SK-N-SH (cell line): ENCODE data around the gene WASL. TPM values are rescaled to one million over a fixed set of nuclear protein-coding genes. Genes with fewer than 3 reads are reported as not detected.

Experiments
- CTCF ChIA-PET: fragments of 300-600, 350-600 bp; formaldehyde crosslinking; extraction: SDS; loops from one replicate; lab custom pipeline; 2021; lab: Yijun Ruan, JAX
- POLR2A ChIA-PET: fragments of 350-600 bp; sonication (Branson Sonifier 250); formaldehyde crosslinking; extraction: SDS; loops from one replicate; lab custom pipeline; 2020; ENCODE audit warnings: antibody characterized with exemption, inconsistent platforms; lab: Yijun Ruan, JAX
- DNase-seq: peaks from one replicate; pipeline ENCODE4 v3.0.0; 2012
- H2AFZ ChIP-seq: fragments of 200-600 bp; sonication (generic); 2 replicates; pipeline ENCODE4 v1.8.1; 2016; ENCODE audit warnings: antibody characterized with exemption, mild to moderate bottlenecking, low read depth
- H3F3A ChIP-seq: fragments of 200-600 bp; sonication (generic); replicated peaks from 2 replicates; pipeline ENCODE3; 2016; ENCODE audit warnings: antibody characterized with exemption, mild to moderate bottlenecking; ENCODE audit not compliant: insufficient read depth
- H3K27ac ChIP-seq, 2 experiments: fragments of 200-500 bp in 1 of 2; fragments of 200-600 bp in 1 of 2; sonication (Bioruptor generic) in 1 of 2; sonication (generic), shearing (Covaris generic) in 1 of 2; 2 replicates each; pipeline versions ENCODE4 v1.5.1 to v1.6.1; 2014 to 2016; ENCODE audit warnings: low read depth in 2 of 2, inconsistent platforms in 1 of 2, low read length in 1 of 2, mild to moderate bottlenecking in 1 of 2, mixed read lengths in 1 of 2
- H3K27me3 ChIP-seq: fragments of 200-600 bp; sonication (generic), shearing (Covaris generic); 2 replicates; pipeline ENCODE4 v1.6.1; 2016; ENCODE audit warnings: mixed run types; ENCODE audit not compliant: insufficient read depth
- H3K36me3 ChIP-seq, 2 experiments: fragments of 200-500 bp in 1 of 2; fragments of 200-600 bp in 1 of 2; sonication (Bioruptor generic) in 1 of 2; sonication (generic) in 1 of 2; replicated peaks in 1 of 2; 2 replicates each; pipeline versions ENCODE3 to v1.5.1; 2014 to 2016; ENCODE audit warnings: low read length in 1 of 2, mild to moderate bottlenecking in 1 of 2; ENCODE audit not compliant: insufficient read depth in 2 of 2, control insufficient read depth in 1 of 2
- H3K4me1 ChIP-seq, 2 experiments: fragments of 200-500 bp in 1 of 2; fragments of 200-600 bp in 1 of 2; sonication (Bioruptor generic) in 1 of 2; sonication (generic), shearing (Covaris generic) in 1 of 2; 2 replicates each; pipeline versions ENCODE4 v1.5.1 to v1.6.1; 2014 to 2016; ENCODE audit warnings: low read depth in 1 of 2, low read length in 1 of 2, mixed run types in 1 of 2; ENCODE audit not compliant: insufficient read depth in 2 of 2, control insufficient read depth in 1 of 2
- H3K4me2 ChIP-seq: fragments of 200-600 bp; sonication (generic), shearing (Covaris generic); 2 replicates; pipeline ENCODE4 v1.6.1; 2017; ENCODE audit warnings: mixed run types
- H3K4me3 ChIP-seq, 2 experiments: fragments of 200-500 bp in 1 of 2; fragments of 200-600 bp in 1 of 2; sonication (Bioruptor generic) in 1 of 2; sonication (generic), shearing (Covaris generic) in 1 of 2; 2 replicates each; pipeline versions ENCODE4 v1.5.1 to v1.8.1; 2014 to 2016; ENCODE audit warnings: low read depth in 2 of 2, inconsistent platforms in 1 of 2, low read length in 1 of 2, mild to moderate bottlenecking in 1 of 2, mixed read lengths in 1 of 2, moderate library complexity in 1 of 2
- H3K79me2 ChIP-seq: fragments of 200-600 bp; sonication (generic); 2 replicates; pipeline ENCODE4 v1.8.1; 2017; ENCODE audit warnings: mild to moderate bottlenecking; ENCODE audit not compliant: insufficient read depth
- H3K9ac ChIP-seq: fragments of 200-600 bp; sonication (generic); 2 replicates; pipeline ENCODE4 v1.6.1; 2017; ENCODE audit warnings: mixed run types
- H3K9me2 ChIP-seq: fragments of 200-600 bp; sonication (generic); 2 replicates; pipeline ENCODE4 v1.6.1; 2017; ENCODE audit warnings: mixed run types
- H3K9me3 ChIP-seq: fragments of 200-600 bp; sonication (generic); 2 replicates; pipeline ENCODE4 v1.6.1; 2017; ENCODE audit warnings: mixed run types, mild to moderate bottlenecking, moderate library complexity
- H4K20me1 ChIP-seq: fragments of 200-600 bp; sonication (generic); 2 replicates; pipeline ENCODE4 v1.6.1; 2017; ENCODE audit warnings: mild to moderate bottlenecking, mixed run types; ENCODE audit not compliant: insufficient read depth
- CTCF ChIP-seq: fragments of 200-600 bp; sonication (generic); IDR thresholded peaks from 2 replicates; pipeline ENCODE4 v1.6.1; 2017; ENCODE audit warnings: antibody characterized with exemption, mild to moderate bottlenecking, moderate library complexity
- EP300 ChIP-seq, 2 experiments: IDR thresholded peaks; 2 replicates each; pipeline versions ENCODE4 v1.4.0 to v1.6.1; 2012; ENCODE audit warnings: borderline replicate concordance in 1 of 2, low read depth in 1 of 2, low read length in 1 of 2
- EZH2phosphoT487 ChIP-seq: fragments of 200-600 bp; sonication (generic); IDR thresholded peaks from 2 replicates; pipeline ENCODE4 v1.6.1; 2017; ENCODE audit warnings: low read depth, mixed run types, mild to moderate bottlenecking, antibody characterized with exemption, moderate library complexity, borderline replicate concordance
- FOSL2 ChIP-seq: IDR thresholded peaks from 2 replicates; pipeline ENCODE4 v1.4.0; 2012; ENCODE audit warnings: low read depth, mild to moderate bottlenecking, moderate library complexity, borderline replicate concordance
- FOXJ3 ChIP-seq: sonication (generic); formaldehyde crosslinking; IDR thresholded peaks from 2 replicates; pipeline ENCODE4 v1.5.1; 2020; ENCODE audit warnings: mild to moderate bottlenecking, missing genetic modification reagents
- GABPA ChIP-seq: IDR thresholded peaks from 2 replicates; pipeline ENCODE4 v1.4.0; 2012; ENCODE audit warnings: low read depth, mild to moderate bottlenecking
- GATA2 ChIP-seq: sonication (generic); formaldehyde crosslinking; IDR thresholded peaks from 2 replicates; pipeline ENCODE4 v1.5.0; 2020; ENCODE audit warnings: mild to moderate bottlenecking, missing genetic modification reagents
- IRF3 ChIP-seq: fragments of 150-350 bp; IDR thresholded peaks from 2 replicates; pipeline ENCODE4 v1.6.1; 2016; ENCODE audit warnings: mild to moderate bottlenecking, low read depth, low read length
- MEF2A ChIP-seq: IDR thresholded peaks from 2 replicates; pipeline ENCODE4 v1.4.0; 2012; ENCODE audit warnings: low read depth, borderline replicate concordance
- MXI1 ChIP-seq: IDR thresholded peaks from 2 replicates; pipeline ENCODE4 v1.6.1; 2012; ENCODE audit warnings: mild to moderate bottlenecking, low read depth, low read length, improper control_type of control experiment
- NFIC ChIP-seq: IDR thresholded peaks from 2 replicates; pipeline ENCODE4 v1.4.0; 2012; ENCODE audit warnings: borderline replicate concordance
- POLR2AphosphoS5 ChIP-seq: IDR thresholded peaks from 2 replicates; pipeline ENCODE4 v1.6.1; 2012; ENCODE audit warnings: low read depth, low read length
- RCOR1 ChIP-seq: fragments of 150-350 bp; IDR thresholded peaks from 2 replicates; pipeline ENCODE4 v1.6.1; 2017; ENCODE audit warnings: antibody characterized with exemption, low read length
- REST ChIP-seq: IDR thresholded peaks from 2 replicates; pipeline ENCODE4 v1.6.1; 2012; ENCODE audit warnings: mild to moderate bottlenecking, low read depth, low read length, moderate library complexity
- RFX5 ChIP-seq: IDR thresholded peaks from 2 replicates; pipeline ENCODE4 v1.6.1; 2012; ENCODE audit warnings: mild to moderate bottlenecking, improper control_type of control experiment, low read length
- SIN3A ChIP-seq: IDR thresholded peaks from 2 replicates; pipeline ENCODE4 v1.6.1; 2012; ENCODE audit warnings: low read depth, mild to moderate bottlenecking, low read length, moderate library complexity, borderline replicate concordance
- TCF12 ChIP-seq: IDR thresholded peaks from 2 replicates; pipeline ENCODE4 v1.4.0; 2012
- YY1 ChIP-seq: IDR thresholded peaks from 2 replicates; pipeline ENCODE4 v1.4.0; 2012; ENCODE audit warnings: low read depth, mild to moderate bottlenecking
- ZBTB33 ChIP-seq: IDR thresholded peaks from 2 replicates; pipeline ENCODE4 v1.4.0; 2012; ENCODE audit warnings: low read depth, borderline replicate concordance
- WGBS: methylation state at CpG from one replicate; pipeline ENCODE4 v1.1.6; 2017; ENCODE audit warnings: low lambda C conversion rate; 5-methylcytosine and 5-hydroxymethylcytosine counted together
- polyA plus RNA-seq, 3 experiments: library from polyadenylated mRNA; depleted of rRNA; stranded (reverse); fragments of >200 nt; gene quantifications; 2 replicates each; pipeline ENCODE4 v1.2.3, GENCODE V29; 2012

WASL gene
- polyA plus RNA-seq, 1 of the 3 experiments (the other 2 are of a cell fraction), result 9.9 TPM

- Histone ChIP-seq H3K27ac (no peak overlapping the region), H3K4me1 (no peaks in the 10 kb centered on the region; a peak in 1 of 4 replicates), H3K9me3 (no peaks in the 10 kb centered on the region), H3K79me2 (no peaks in the 10 kb centered on the region), H3K4me2 (no peak overlapping the region), H3K36me3 (peaks cover 87 to 90% of the 10 kb centered on the region in 2 experiments), H3K4me3 (no peak overlapping the region), H3F3A (peaks cover 3% of the 10 kb centered on the region), H2AFZ (no peak overlapping the region), H3K9me2 (no peaks in the 10 kb centered on the region), H3K9ac (no peak overlapping the region), H3K27me3 (no peaks in the 10 kb centered on the region), H4K20me1 (no peaks in the 10 kb centered on the region)
- DNase-seq, result no peak
- TF ChIP-seq GATA2 (CRISPR knock-in tag), result no peak
- TF ChIP-seq EP300 (IDR thresholded peaks at IDR 0.05; ENCODE audit: borderline replicate concordance in 1 of 2, low read depth in 1 of 2, low read length in 1 of 2), result no peak
- TF ChIP-seq MEF2A, result no peak
- TF ChIP-seq FOXJ3, result no peak
- no peak for TF ChIP-seq RCOR1
- no peak for TF ChIP-seq GABPA
- no peak for TF ChIP-seq MXI1
- TF ChIP-seq EZH2phosphoT487, result no peak
- TF ChIP-seq NFIC, result no peak
- TF ChIP-seq RFX5, result no peak
- TF ChIP-seq FOSL2, result no peak
- no peak for TF ChIP-seq IRF3
- no peak for TF ChIP-seq TCF12
- no peak for TF ChIP-seq POLR2AphosphoS5
- no peak for TF ChIP-seq YY1
- no peak for TF ChIP-seq REST
- no peak for TF ChIP-seq SIN3A
- TF ChIP-seq CTCF, result no peak
- TF ChIP-seq ZBTB33, result no peak
- WGBS, result 99% methylated on average over 6 of the region's 6 CpGs
- POLR2A ChIA-PET, result interaction anchor here (1.1 kb wide), 1 partner anchor 57 kb away, joined by 6 read pairs; no protein-coding TSS in a partner anchor
- CTCF ChIA-PET, result interaction anchor here (0.7 to 5.9 kb wide), 10 partner anchors 10 to 198 kb away, joined by 3 to 39 read pairs (median 4); no protein-coding TSS in a partner anchor
Measured at GRCh38 chr7:123692471-123692877, 56.3 kb downstream of the WASL start.
